Measurements from ENCODE around the gene TUBGCP6.

DNA sequence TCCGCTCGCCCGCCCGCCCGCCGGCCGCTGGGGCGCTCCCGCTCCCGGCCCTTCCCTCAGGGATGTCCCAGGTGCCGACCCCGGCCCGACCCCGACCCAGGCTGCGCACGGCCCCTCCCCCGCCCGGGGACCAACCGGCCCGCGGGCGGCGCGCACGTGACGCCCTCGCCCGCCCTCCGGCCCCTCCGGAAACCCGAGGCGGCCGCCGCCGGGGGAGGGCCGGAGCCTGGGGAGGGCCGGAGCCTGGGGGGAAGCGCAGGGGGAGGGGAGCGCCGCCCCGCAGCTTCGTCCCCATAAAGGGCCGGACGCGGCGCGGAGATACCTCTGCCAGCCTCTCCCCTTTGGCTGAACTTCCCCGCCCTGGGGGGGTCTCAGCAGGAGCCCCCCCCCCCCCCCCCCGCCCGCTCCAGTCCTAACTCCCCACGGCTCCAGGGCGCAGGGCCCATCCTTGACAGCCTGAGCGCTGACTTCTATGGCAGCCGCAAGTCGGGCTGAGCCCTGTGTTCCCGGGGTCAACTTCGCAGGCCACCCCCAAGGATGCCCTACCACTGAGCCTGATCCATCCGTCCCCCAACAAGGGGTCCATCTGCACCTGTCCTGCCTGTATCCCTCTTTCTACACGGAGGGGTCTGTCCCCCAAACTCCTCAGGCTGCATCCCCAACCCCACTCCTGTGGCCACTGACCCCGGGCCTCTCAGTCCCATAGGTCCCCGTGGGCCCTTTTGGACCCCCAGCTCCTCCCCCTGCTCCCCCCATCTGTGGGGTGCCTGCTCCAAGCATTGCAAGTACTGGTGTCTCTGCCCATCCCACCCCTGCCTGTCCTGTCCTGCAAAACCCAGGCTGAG lies 17.0 kb upstream of the TUBGCP6 start, which contains the start of gene MAPK12:
- TF ChIP-seq POLR2AphosphoS5 (IDR thresholded peaks at IDR 0.05; ENCODE audit: low read depth, low read length) (no peak), REST (IDR thresholded peaks at IDR 0.05; ENCODE audit: insufficient read depth in 1 of 2, low read depth in 2 of 2, low read length in 2 of 2) (no peak), TAF1 (IDR thresholded peaks at IDR 0.05; ENCODE audit: borderline replicate concordance, insufficient read depth, low read length) (0 out of 2 replicates have a peak, but pooled peaks have one; percentile 2)
